GM20431 (cell line): Measurements from ENCODE around the gene ITIH2.

Source experiments
- in situ Hi-C: fragments of 300-500 bp; cut with MseI, MboI; formaldehyde crosslinking; loops from one replicate; pipeline ENCODE4 v1.15.0; 2020; ENCODE audit warnings: low sequenced_read_pairs; ENCODE audit not compliant: unreplicated experiment

ITIH2 gene

DNA sequence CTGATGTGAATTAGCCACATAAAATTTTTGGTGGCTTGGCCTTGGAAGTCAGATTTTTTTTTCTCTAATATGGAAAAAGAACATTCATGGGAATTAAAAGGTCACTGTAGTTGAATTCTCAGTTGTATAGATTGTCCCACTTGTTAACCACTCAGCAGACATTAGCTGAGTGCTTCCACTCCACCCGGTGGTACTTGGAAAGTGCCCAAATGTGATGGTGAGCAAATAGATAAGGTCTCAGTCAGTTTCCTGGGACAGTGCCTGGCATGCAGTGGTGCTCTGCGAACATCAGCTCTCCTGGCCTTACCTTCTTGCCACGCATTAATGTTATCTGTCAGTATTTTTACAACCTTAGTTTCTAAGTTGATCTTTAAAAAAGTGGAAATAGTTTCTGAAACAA is 86.3 kb downstream of the ITIH2 start:
- in situ Hi-C loops: no loop called here

DNA sequence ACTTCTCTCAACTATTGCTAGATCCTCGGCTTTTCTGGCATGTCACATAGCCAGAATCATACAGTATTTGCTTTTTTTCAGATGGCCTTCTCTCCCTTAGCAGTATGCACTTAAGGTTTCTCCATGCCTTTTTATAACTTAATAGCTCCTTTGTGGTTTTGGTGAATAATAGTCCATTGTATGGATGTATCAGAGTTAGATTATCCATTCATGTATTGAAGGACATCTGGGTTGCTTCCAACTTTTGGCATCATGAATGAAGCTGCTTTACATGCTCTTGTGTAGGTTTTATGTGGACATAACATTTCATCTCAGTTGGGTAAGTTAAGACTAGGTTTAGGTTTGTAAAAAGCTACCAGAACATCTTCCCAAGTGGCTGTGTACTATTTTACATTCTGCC is 89.4 kb downstream of the ITIH2 start:
- in situ Hi-C loops: no loop called here

DNA sequence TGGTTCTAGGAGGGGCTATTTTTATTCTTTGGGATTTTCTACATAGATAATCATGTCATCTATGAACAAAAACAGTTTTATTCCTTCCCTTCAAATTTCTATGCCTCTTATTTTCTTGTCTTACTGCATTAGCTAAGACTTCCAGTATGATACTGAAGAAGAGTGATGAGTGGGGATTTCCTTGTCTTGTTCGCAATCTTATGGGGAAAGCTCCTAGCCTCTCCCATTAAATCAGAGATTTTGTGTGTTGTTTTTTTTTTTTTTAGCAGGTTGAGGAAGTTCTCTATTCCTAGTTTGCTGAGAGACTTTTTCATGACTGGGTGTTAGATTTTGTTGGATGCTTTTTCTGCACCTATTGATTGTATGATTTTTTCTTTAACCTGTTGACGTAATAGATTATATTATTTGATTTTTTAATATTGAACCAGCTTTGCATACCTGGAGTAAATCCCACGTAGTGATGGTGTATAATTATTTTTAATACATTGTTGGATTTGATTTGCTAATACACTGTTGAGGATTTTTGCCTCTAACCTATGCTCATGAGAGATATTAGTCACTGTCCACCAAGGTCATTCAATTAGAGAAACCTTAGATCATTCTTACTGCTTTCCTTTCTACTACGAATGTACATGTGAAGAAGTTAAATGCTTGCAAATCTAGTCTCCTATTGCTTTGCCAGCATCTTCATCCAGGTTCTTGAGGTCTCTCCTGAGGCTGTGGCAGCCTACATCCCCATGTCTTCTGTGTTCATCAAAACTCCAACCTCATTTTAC is 91.3 kb downstream of the ITIH2 start:
- in situ Hi-C loops: no loop called here

DNA sequence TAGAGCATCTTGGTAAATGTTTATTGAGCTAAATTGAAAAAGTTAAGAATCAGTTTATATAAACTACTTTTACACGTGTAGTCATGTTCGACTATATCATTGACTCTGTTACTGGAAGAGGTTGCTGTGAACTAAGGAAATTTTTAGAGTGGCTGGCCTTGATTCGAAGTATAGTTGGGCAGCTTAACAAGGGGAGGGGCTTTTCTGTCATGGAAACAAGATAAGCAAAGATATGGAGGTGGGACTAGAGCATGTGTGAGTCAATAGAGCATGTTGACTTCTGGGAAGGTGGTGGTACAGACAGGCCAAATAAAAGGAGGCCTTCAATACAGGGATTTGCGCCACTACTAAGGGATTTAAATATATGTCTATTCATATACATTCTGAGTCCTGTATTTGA is 92.5 kb downstream of the ITIH2 start:
- in situ Hi-C loops: no loop called here

DNA sequence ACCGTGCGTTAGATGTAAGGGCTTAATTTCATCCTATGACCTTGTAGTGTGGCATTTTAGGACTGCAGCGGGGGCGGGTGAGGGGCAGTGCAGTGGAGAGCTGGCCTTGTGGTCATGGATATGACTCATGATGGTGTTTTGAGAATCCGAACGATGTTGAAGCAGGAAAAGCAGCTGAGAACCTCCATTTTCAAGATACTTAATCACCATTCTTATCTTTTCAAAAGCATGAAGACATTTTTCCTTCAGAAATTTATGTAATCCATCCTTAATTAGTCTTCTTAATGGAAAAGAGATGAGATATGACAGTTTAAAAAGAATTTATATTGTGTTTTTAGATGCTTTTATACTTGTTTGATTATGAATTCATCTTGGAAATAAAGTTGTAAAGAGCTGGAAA is 94.5 kb downstream of the ITIH2 start:
- in situ Hi-C loops: no loop called here
